Loucy (cell line): ENCODE data around the gene DIP2A.

Experiments used
- CTCF ChIP-seq: fragments of 200-600 bp; sonication (generic); conservative IDR thresholded peaks from 2 replicates; pipeline ENCODE4 v1.5.1; 2014; ENCODE audit warnings: mild to moderate bottlenecking, antibody characterized with exemption, low read length
- EZH2phosphoT487 ChIP-seq: fragments of 200-600 bp; IDR thresholded peaks from 2 replicates; pipeline ENCODE4 v1.6.1; 2018; ENCODE audit warnings: antibody characterized with exemption, mild to moderate bottlenecking, moderate library complexity, borderline replicate concordance

DNA sequence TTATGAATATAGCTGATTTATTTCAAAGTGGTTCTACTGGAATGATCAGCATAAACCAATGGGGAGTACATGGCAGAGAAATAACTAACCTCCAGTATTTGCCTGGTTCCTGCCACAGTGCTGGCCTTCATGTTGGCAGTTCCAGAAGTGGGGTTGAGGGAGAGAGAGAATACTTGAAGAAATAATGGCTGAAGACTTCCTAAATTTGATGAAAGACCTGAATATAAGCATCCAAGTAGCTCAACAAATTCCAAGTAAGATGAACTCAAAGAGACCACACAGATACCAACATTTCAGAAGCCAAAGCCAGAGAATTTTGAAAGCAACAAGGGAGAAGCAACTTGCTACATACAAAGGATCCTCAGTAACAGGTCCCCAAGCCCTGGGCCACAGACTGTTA, 111.9 kb downstream of the DIP2A start:
- no peak for TF ChIP-seq CTCF
- no peak for TF ChIP-seq EZH2phosphoT487
